IPS DF 6.9 (cell line): ENCODE results near the gene FABP2.
A peak's percentile ranks its signal among the peaks of the same experiment; 100 is the strongest.

ENCODE experiments used
- DNase-seq: peaks from one replicate; pipeline ENCODE4 v3.0.0-alpha.2; 2013; ENCODE audit warnings: low read depth, low spot score
- H3K27ac ChIP-seq: one replicate; pipeline ENCODE4 v1.5.1; 2013; ENCODE audit warnings: low read length, control low read depth
- H3K27me3 ChIP-seq: 2 replicates; pipeline ENCODE4 v1.6.1; 2013; ENCODE audit warnings: mild to moderate bottlenecking, low read length; ENCODE audit not compliant: control insufficient read depth, insufficient read depth
- H3K36me3 ChIP-seq: 2 replicates; pipeline ENCODE4 v1.6.1; 2013; ENCODE audit warnings: low read length; ENCODE audit not compliant: control insufficient read depth, insufficient read depth
- H3K4me1 ChIP-seq: 2 replicates; pipeline ENCODE4 v1.6.1; 2013; ENCODE audit warnings: low read length; ENCODE audit not compliant: control insufficient read depth, insufficient read depth
- H3K4me3 ChIP-seq: 2 replicates; pipeline ENCODE4 v1.5.1; 2013; ENCODE audit warnings: mild to moderate bottlenecking, low read length
- H3K9me3 ChIP-seq: 2 replicates; pipeline ENCODE4 v1.6.1; 2013; ENCODE audit warnings: low read length, inconsistent platforms; ENCODE audit not compliant: control insufficient read depth, insufficient read depth
- WGBS: extraction: QIAGEN DNeasy Blood & Tissue Kit; methylation state at CpG from one replicate; pipeline ENCODE4 v1.1.7; 2013; ENCODE audit warnings: mixed read lengths, missing lambda C conversion rate; ENCODE audit not compliant: insufficient read length, insufficient coverage; 5-methylcytosine and 5-hydroxymethylcytosine counted together

The FABP2 gene

GRCh38 chr4:119310826-119311225 lies 11.1 kb downstream of the FABP2 start:
- H3K9me3 ChIP-seq = no peaks in the 10 kb centered on the region
- no peak overlapping the region for H3K4me3 ChIP-seq
- no peak for DNase-seq
- H3K27me3 ChIP-seq = no peaks in the 10 kb centered on the region; the same call in 1 of the 2 replicates
- no peaks in the 10 kb centered on the region for H3K4me1 ChIP-seq
- H3K36me3 ChIP-seq = no peaks in the 10 kb centered on the region
- no CpG with 5 or more reads among the region's 1 CpG for WGBS
- H3K27ac ChIP-seq = no peak overlapping the region

GRCh38 chr4:119307606-119308005 lies 14.3 kb downstream of the FABP2 start:
- no peak overlapping the region for H3K4me3 ChIP-seq
- no peak overlapping the region for H3K27ac ChIP-seq
- no peaks in the 10 kb centered on the region for H3K36me3 ChIP-seq
- H3K27me3 ChIP-seq = no peaks in the 10 kb centered on the region
- H3K4me1 ChIP-seq = no peaks in the 10 kb centered on the region
- no peaks in the 10 kb centered on the region for H3K9me3 ChIP-seq
- no peak for DNase-seq

- H3K27ac ChIP-seq = no peak overlapping the region
- no peak for DNase-seq
- no peaks in the 10 kb centered on the region for H3K9me3 ChIP-seq
- no peaks in the 10 kb centered on the region; the same call in 1 of the 2 replicates for H3K4me1 ChIP-seq
- no peak overlapping the region for H3K4me3 ChIP-seq
- H3K36me3 ChIP-seq = no peaks in the 10 kb centered on the region
- no peaks in the 10 kb centered on the region for H3K27me3 ChIP-seq
Observed at GRCh38 chr4:119304431-119304830, 17.5 kb downstream of the FABP2 start.

- DNase-seq = no peak
- no peaks in the 10 kb centered on the region for H3K9me3 ChIP-seq
- WGBS = no CpG with 5 or more reads among the region's 5 CpGs
- no peak overlapping the region for H3K27ac ChIP-seq
- H3K36me3 ChIP-seq = no peaks in the 10 kb centered on the region
- peaks cover 1% of the 10 kb centered on the region; the same call in 1 of the 2 replicates for H3K4me1 ChIP-seq
- H3K27me3 ChIP-seq = no peaks in the 10 kb centered on the region
- no peak overlapping the region for H3K4me3 ChIP-seq
Observed at GRCh38 chr4:119303587-119304305, 18.2 kb downstream of the FABP2 start.

- Histone ChIP-seq H3K27me3 (no peaks in the 10 kb centered on the region), H3K27ac (no peak overlapping the region), H3K9me3 (no peaks in the 10 kb centered on the region), H3K4me1 (peaks cover 1% of the 10 kb centered on the region; the same call in 1 of the 2 replicates), H3K4me3 (no peak overlapping the region), H3K36me3 (no peaks in the 10 kb centered on the region)
- no CpG with 5 or more reads among the region's 5 CpGs for WGBS
- DNase-seq = no peak
Observed at GRCh38 chr4:119302073-119302832, 19.7 kb downstream of the FABP2 start.

GRCh38 chr4:119300101-119300978 lies 21.6 kb downstream of the FABP2 start:
- Histone ChIP-seq H3K36me3 (no peaks in the 10 kb centered on the region), H3K27me3 (no peaks in the 10 kb centered on the region), H3K27ac (no peak overlapping the region), H3K4me3 (peak overlapping the region; percentile 39; the same call in 1 of the 2 replicates), H3K4me1 (peaks cover 3% of the 10 kb centered on the region; the same call in 1 of the 2 replicates), H3K9me3 (no peaks in the 10 kb centered on the region; the same call in 1 of the 2 replicates)
- no CpG with 5 or more reads among the region's 54 CpGs for WGBS
- peak; percentile 78 for DNase-seq

GRCh38 chr4:119299741-119300100 lies 22.2 kb downstream of the FABP2 start:
- no CpG with 5 or more reads among the region's 9 CpGs for WGBS
- peak overlapping the region; percentile 39; the same call in 1 of the 2 replicates for H3K4me3 ChIP-seq
- H3K27ac ChIP-seq = no peak overlapping the region
- H3K27me3 ChIP-seq = no peaks in the 10 kb centered on the region
- H3K4me1 ChIP-seq = peaks cover 3% of the 10 kb centered on the region; the same call in 1 of the 2 replicates
- no peaks in the 10 kb centered on the region; the same call in 1 of the 2 replicates for H3K9me3 ChIP-seq
- no peaks in the 10 kb centered on the region for H3K36me3 ChIP-seq
- no peak for DNase-seq

- no peaks in the 10 kb centered on the region for H3K36me3 ChIP-seq
- DNase-seq = no peak
- no CpG with 5 or more reads among the region's 2 CpGs for WGBS
- H3K27me3 ChIP-seq = no peaks in the 10 kb centered on the region
- H3K4me1 ChIP-seq = peaks cover 3% of the 10 kb centered on the region; the same call in 1 of the 2 replicates
- peak overlapping the region; percentile 39; the same call in 1 of the 2 replicates for H3K4me3 ChIP-seq
- no peaks in the 10 kb centered on the region; the same call in 1 of the 2 replicates for H3K9me3 ChIP-seq
- H3K27ac ChIP-seq = no peak overlapping the region
Observed at GRCh38 chr4:119299260-119299671, 22.7 kb downstream of the FABP2 start.

GRCh38 chr4:119297795-119298194 lies 24.1 kb downstream of the FABP2 start:
- no CpG with 5 or more reads among the region's 1 CpG for WGBS
- H3K4me1 ChIP-seq = peaks cover 3% of the 10 kb centered on the region; the same call in 1 of the 2 replicates
- H3K27me3 ChIP-seq = no peaks in the 10 kb centered on the region
- H3K36me3 ChIP-seq = no peaks in the 10 kb centered on the region
- no peaks in the 10 kb centered on the region; the same call in 1 of the 2 replicates for H3K9me3 ChIP-seq
- H3K27ac ChIP-seq = no peak overlapping the region
- DNase-seq = no peak
- H3K4me3 ChIP-seq = no peak overlapping the region

- DNase-seq = no peak
- no peaks in the 10 kb centered on the region; the same call in 1 of the 2 replicates for H3K9me3 ChIP-seq
- no peak overlapping the region for H3K27ac ChIP-seq
- no peaks in the 10 kb centered on the region for H3K36me3 ChIP-seq
- no peaks in the 10 kb centered on the region for H3K27me3 ChIP-seq
- no peak overlapping the region for H3K4me3 ChIP-seq
- peaks cover 3% of the 10 kb centered on the region; the same call in 1 of the 2 replicates for H3K4me1 ChIP-seq
- no CpG with 5 or more reads among the region's 2 CpGs for WGBS
Observed at GRCh38 chr4:119296356-119296755, 25.6 kb downstream of the FABP2 start.
